Measurements from ENCODE around the gene COL1A1. TPM values are rescaled to one million over a fixed set of nuclear protein-coding genes. Genes with fewer than 3 reads are reported as not detected.

COL1A1 gene
- polyA plus RNA-seq, 3 donors = not detected

DNA sequence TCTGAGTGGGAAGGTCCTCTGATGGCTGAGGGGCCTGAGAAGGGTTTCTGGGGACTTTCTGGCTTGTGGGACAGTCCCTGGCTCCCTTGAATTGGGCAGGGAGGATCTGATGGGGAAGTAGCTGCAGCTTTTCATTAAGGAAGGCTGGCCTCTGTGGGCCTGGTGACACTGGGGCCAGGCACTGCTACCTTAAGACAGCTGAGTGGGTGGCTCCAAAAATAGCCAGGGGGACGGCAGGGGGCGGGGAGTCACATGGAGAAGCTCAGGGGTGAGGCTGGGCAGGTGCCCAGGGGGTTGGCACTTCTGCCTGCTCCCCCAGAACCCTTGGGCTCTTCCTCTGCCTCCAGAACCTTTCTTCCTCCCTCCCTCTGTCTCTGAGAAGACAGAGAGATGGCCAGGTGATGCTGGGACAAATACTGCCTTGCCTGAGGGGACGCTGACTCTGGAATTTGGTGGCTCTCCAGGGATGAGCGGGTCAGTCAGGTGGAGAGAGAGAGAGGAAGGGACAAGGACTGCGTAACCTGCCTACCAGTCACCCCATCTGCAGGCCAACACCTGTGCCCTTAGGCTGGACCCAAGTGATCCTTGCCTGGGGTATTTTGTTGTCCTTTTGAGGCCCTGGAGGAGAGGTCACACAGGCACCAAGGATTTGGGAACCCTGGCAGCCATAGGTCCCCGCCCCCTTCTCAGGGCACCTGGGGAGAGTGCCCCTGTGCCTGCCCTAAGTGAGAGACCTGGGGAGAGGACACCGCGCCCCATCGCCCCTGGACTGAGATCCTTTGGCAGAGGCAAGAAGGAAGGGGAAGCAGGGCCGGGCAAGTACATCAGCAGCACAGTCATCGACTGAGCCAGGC is 37.4 kb downstream of the COL1A1 start:
- peak in 1 of 3 donors; percentile 34 for DNase-seq
- Mint-ChIP-seq H3K4me3 (no peak overlapping the region), H3K27me3 (ENCODE audit: low read depth in 3 of 3) (peaks cover 11 to 36% (median 17%) of the 10 kb centered on the region in 3 donors), H3K27ac (peak overlapping the region in 1 of 7 donors; percentile 62), H3K4me1 (peaks cover 31% of the 10 kb centered on the region), H3K36me3 (no peaks in the 10 kb centered on the region), H3K9me3 (peaks cover 0 to 4% (median 0%) of the 10 kb centered on the region in 7 donors)
- no peak overlapping the region for H2AFZ ChIP-seq (ENCODE audit: insufficient read depth, low read depth, low read length, poor library complexity, severe bottlenecking)
- H3K79me2 ChIP-seq (ENCODE audit: insufficient read depth, low read length) = no peaks in the 10 kb centered on the region
- no peak overlapping the region for H3K9ac ChIP-seq (ENCODE audit: insufficient read depth, low read length, poor library complexity, severe bottlenecking)
- TF ChIP-seq, protein P1, sequence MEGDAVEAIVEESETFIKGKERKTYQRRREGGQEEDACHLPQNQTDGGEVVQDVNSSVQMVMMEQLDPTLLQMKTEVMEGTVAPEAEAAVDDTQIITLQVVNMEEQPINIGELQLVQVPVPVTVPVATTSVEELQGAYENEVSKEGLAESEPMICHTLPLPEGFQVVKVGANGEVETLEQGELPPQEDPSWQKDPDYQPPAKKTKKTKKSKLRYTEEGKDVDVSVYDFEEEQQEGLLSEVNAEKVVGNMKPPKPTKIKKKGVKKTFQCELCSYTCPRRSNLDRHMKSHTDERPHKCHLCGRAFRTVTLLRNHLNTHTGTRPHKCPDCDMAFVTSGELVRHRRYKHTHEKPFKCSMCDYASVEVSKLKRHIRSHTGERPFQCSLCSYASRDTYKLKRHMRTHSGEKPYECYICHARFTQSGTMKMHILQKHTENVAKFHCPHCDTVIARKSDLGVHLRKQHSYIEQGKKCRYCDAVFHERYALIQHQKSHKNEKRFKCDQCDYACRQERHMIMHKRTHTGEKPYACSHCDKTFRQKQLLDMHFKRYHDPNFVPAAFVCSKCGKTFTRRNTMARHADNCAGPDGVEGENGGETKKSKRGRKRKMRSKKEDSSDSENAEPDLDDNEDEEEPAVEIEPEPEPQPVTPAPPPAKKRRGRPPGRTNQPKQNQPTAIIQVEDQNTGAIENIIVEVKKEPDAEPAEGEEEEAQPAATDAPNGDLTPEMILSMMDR (IDR thresholded peaks at IDR 0.05) = no peak
- H3K9me3 ChIP-seq (replicated peaks in 1 of 2; ENCODE audit: control insufficient read depth in 1 of 2, insufficient read depth in 1 of 2, low read length in 2 of 2) = no peaks in the 10 kb centered on the region
- WGBS (ENCODE audit: insufficient coverage) = 72% methylated on average over 5 of the region's 11 CpGs
- peaks cover 4% of the 10 kb centered on the region for H4K20me1 ChIP-seq (ENCODE audit: insufficient read depth, low read length)
- H3K27me3 ChIP-seq (ENCODE audit: control insufficient read depth in 2 of 2, insufficient read depth in 2 of 2, low read length in 2 of 2) = peaks cover 4 to 12% of the 10 kb centered on the region in 2 donors
- peaks cover 19 to 27% of the 10 kb centered on the region in 2 donors for H3K4me1 ChIP-seq (ENCODE audit: control insufficient read depth in 1 of 2, insufficient read depth in 2 of 2, low read length in 2 of 2)
- no peak overlapping the region for H3K27ac ChIP-seq (ENCODE audit: low read depth in 1 of 2, low read length in 2 of 2)
- H3K36me3 ChIP-seq (replicated peaks in 1 of 2; ENCODE audit: control insufficient read depth in 1 of 2, insufficient read depth in 2 of 2, low read length in 2 of 2) = no peaks in the 10 kb centered on the region
- H3K4me3 ChIP-seq (replicated peaks in 1 of 3; ENCODE audit: low read depth in 2 of 3, low read length in 3 of 3) = no peak overlapping the region
- no peak overlapping the region for H3K4me2 ChIP-seq (replicated peaks; ENCODE audit: extremely low read depth, low read length, poor library complexity, severe bottlenecking)
- intact Hi-C loops (cut with micrococcal nuclease) = loop anchor here in 1 of 2 donors (5.0 kb wide), 1 partner anchor 33 kb away; no protein-coding TSS in a partner anchor

DNA sequence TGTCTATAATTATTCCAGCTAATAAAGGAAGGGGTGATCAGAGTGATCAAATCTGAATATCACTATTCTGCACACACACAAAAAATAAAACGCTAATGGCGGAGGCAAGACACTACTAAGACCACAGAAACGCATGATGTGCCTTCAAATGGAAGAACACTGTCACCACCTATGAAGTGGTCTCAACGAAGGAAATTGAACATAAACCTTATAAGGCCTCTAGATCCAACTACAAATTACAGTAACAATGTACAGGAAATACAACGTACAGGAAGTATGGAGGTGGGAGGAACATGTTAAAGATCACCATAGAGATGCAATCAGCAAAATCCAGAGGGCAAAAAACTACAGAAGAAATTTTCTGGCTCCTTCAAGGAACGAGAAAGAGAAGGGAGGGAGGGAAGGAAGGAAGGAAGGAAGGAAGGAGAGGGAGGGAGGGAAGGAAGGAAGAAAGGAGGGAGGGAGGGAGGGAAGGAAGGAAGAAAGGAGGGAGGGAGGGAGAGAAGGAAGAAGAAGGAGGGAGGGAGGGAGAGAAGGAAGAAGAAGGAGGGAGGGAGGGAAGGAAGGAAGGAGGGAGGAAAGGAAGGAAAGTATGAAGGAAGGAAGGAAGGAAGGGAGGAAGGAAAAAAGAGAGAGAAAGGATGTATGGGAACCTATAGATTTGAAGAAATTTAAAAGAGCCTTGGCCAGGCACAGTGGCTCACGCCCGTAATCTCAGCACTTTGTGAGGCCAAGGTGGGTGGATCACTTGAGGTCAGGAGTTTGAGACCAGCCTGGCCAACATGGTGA is 38.8 kb downstream of the COL1A1 start:
- Histone ChIP-seq H4K20me1 (ENCODE audit: insufficient read depth, low read length) (peaks cover 4% of the 10 kb centered on the region), H2AFZ (ENCODE audit: insufficient read depth, low read depth, low read length, poor library complexity, severe bottlenecking) (no peak overlapping the region), H3K9me3 (replicated peaks in 1 of 2; ENCODE audit: control insufficient read depth in 1 of 2, insufficient read depth in 1 of 2, low read length in 2 of 2) (no peaks in the 10 kb centered on the region), H3K27me3 (ENCODE audit: control insufficient read depth in 2 of 2, insufficient read depth in 2 of 2, low read length in 2 of 2) (peaks cover 4 to 9% of the 10 kb centered on the region in 2 donors), H3K27ac (ENCODE audit: low read depth in 1 of 2, low read length in 2 of 2) (no peak overlapping the region), H3K79me2 (ENCODE audit: insufficient read depth, low read length) (no peaks in the 10 kb centered on the region), H3K36me3 (replicated peaks in 1 of 2; ENCODE audit: control insufficient read depth in 1 of 2, insufficient read depth in 2 of 2, low read length in 2 of 2) (no peaks in the 10 kb centered on the region), H3K4me1 (ENCODE audit: control insufficient read depth in 1 of 2, insufficient read depth in 2 of 2, low read length in 2 of 2) (peaks cover 16 to 23% of the 10 kb centered on the region in 2 donors), H3K4me2 (replicated peaks; ENCODE audit: extremely low read depth, low read length, poor library complexity, severe bottlenecking) (no peak overlapping the region), H3K9ac (ENCODE audit: insufficient read depth, low read length, poor library complexity, severe bottlenecking) (no peak overlapping the region), H3K4me3 (replicated peaks in 1 of 3; ENCODE audit: low read depth in 2 of 3, low read length in 3 of 3) (no peak overlapping the region)
- Mint-ChIP-seq H3K9me3 (peaks cover 0 to 4% (median 0%) of the 10 kb centered on the region in 7 donors), H3K27ac (no peak overlapping the region), H3K4me1 (peaks cover 26% of the 10 kb centered on the region), H3K27me3 (ENCODE audit: low read depth in 3 of 3) (peaks cover 10 to 33% (median 17%) of the 10 kb centered on the region in 3 donors), H3K4me3 (peak overlapping the region in 1 of 2 donors; percentile 35), H3K36me3 (no peaks in the 10 kb centered on the region)
- no peak for DNase-seq
- TF ChIP-seq, protein P1 (IDR thresholded peaks at IDR 0.05) = no peak
- intact Hi-C loops (cut with micrococcal nuclease) = loop anchor here in 1 of 2 donors (5.0 kb wide), 1 partner anchor 35 kb away; no protein-coding TSS in a partner anchor
- 97% methylated on average over 3 of the region's 8 CpGs for WGBS (ENCODE audit: insufficient coverage)

Data from CD14-positive monocyte (primary cell).